ENCODE results near the gene SRSF11. TPM values are rescaled to one million over a fixed set of nuclear protein-coding genes. Genes with fewer than 3 reads are reported as not detected.

Gene SRSF11
- total and polyA plus RNA-seq, 2 of the 8 experiments (the other 6 are each of a cell fraction or from before 2014, with no cell fraction given), result 183 to 260 TPM

DNA sequence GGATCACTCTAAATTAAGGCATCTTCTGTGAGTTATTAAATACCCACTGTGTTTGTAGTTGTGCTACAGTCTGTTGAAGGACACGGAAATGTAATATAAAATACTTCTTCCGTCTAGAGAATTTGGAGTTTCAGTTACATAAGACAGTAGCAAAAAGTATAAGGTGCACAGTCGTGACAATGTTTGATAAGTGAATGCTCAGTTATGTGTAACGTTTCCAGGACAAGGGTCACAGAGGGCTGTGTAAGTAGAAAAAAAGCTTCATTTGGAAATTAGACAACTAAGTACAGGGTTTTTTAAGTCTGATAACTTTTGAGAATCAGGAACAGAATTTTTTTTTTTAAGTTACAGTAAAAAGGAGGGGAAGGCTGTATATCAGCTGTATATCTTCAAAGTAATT is 27.5 kb downstream of the SRSF11 start:
- no peak overlapping the region for H3K4me2 ChIP-seq (ENCODE audit: insufficient read depth in 1 of 2, low read depth in 2 of 2, low read length in 2 of 2)
- H4K8ac ChIP-seq (ENCODE audit: extremely low read depth, insufficient read depth, low read length), result no peak overlapping the region
- no peaks in the 10 kb centered on the region for H3K4me1 ChIP-seq (replicated peaks in 1 of 4; ENCODE audit: control insufficient read depth in 3 of 4, insufficient read depth in 4 of 4, low read length in 3 of 4)
- no peak overlapping the region for H2BK20ac ChIP-seq (ENCODE audit: low read length)
- H4K91ac ChIP-seq (replicated peaks; ENCODE audit: insufficient read length, low read length), result no peak overlapping the region
- H3K36me3 ChIP-seq (ENCODE audit: control insufficient read depth in 2 of 4, insufficient read depth in 4 of 4, low read length in 3 of 4), result peaks cover 25 to 90% (median 67%) of the 10 kb centered on the region in 4 experiments
- no peak overlapping the region for H2BK15ac ChIP-seq (ENCODE audit: low read length)
- no peak overlapping the region for H3K4me3 ChIP-seq (ENCODE audit: extremely low read depth in 1 of 4, insufficient read depth in 2 of 4, low read depth in 3 of 4, low read length in 4 of 4)
- no peaks in the 10 kb centered on the region for H3K9me3 ChIP-seq (ENCODE audit: insufficient read depth in 2 of 2, low read depth in 1 of 2, low read length in 1 of 2)
- WGBS, 2 experiments (ENCODE audit: extremely low coverage in 1 of 2, insufficient coverage in 1 of 2, insufficient read length in 1 of 2, insufficient replicate concordance in 2 of 2, low coverage in 1 of 2, low lambda C conversion rate in 2 of 2, missing lambda C conversion rate in 1 of 2), result 94% methylated on average over 4 of the region's 4 CpGs; no CpG with 5 or more reads in 1 of the 2 experiments
- H3K27me3 ChIP-seq (replicated peaks in 1 of 4; ENCODE audit: control insufficient read depth in 3 of 4, extremely low read depth in 1 of 4, insufficient read depth in 3 of 4, low read length in 3 of 4), result no peaks in the 10 kb centered on the region
- H3K56ac ChIP-seq (replicated peaks; ENCODE audit: insufficient read length, low read depth, low read length), result no peak overlapping the region
- H3K27ac ChIP-seq (ENCODE audit: low read depth, low read length), result no peak overlapping the region
- FAIRE-seq (no peak), DNase-seq (ENCODE audit: low read depth in 1 of 2, low spot score in 2 of 2) (no peak)
- H3K79me2 ChIP-seq (ENCODE audit: control insufficient read depth in 1 of 2, insufficient read depth in 2 of 2, low read length in 2 of 2), result no peaks in the 10 kb centered on the region
- no peaks in the 10 kb centered on the region for H3K23me2 ChIP-seq (ENCODE audit: low read depth, low read length)
- H3K9ac ChIP-seq (replicated peaks in 1 of 4; ENCODE audit: extremely low read depth in 1 of 4, low read depth in 3 of 4, low read length in 3 of 4), result no peak overlapping the region
- no peak overlapping the region for H3K14ac ChIP-seq (ENCODE audit: insufficient read length)
- no peaks in the 10 kb centered on the region for H3K79me1 ChIP-seq (ENCODE audit: low read depth, low read length)
- no peak overlapping the region for H2AFZ ChIP-seq (ENCODE audit: low read length)
- peaks cover 0 to 1% of the 10 kb centered on the region in 2 experiments for H4K20me1 ChIP-seq (replicated peaks in 1 of 2; ENCODE audit: control insufficient read depth in 1 of 2, insufficient read depth in 2 of 2, low read length in 2 of 2)
- no peak overlapping the region for H4K5ac ChIP-seq (ENCODE audit: insufficient read length, low read depth, low read length)
- CTCF ChIA-PET (ENCODE audit: partially characterized antibody), result no interaction called here
- no peak overlapping the region for H2AK5ac ChIP-seq (ENCODE audit: low read depth, low read length)
- no peak overlapping the region for H3K23ac ChIP-seq (ENCODE audit: insufficient read length)
- no peak overlapping the region for H3K18ac ChIP-seq (ENCODE audit: extremely low read depth, low read length)
- no peak overlapping the region for H2BK120ac ChIP-seq (replicated peaks; ENCODE audit: low read depth, low read length)
- H3K4ac ChIP-seq (replicated peaks; ENCODE audit: insufficient read length, low read depth, low read length), result no peak overlapping the region
- no peak overlapping the region for H2BK5ac ChIP-seq (ENCODE audit: low read depth, low read length)
- POLR2A ChIA-PET (ENCODE audit: partially characterized antibody), result interaction anchor here (1.1 to 1.5 kb wide), 3 partner anchors 10 to 21 kb away, joined by 3 to 6 read pairs (median 4); no protein-coding TSS in a partner anchor
- no peak overlapping the region for H2BK12ac ChIP-seq (ENCODE audit: low read depth, low read length)
- TF ChIP-seq TAF7 (optimal IDR thresholded peaks at IDR 0.05; ENCODE audit: borderline replicate concordance, low read depth, low read length) (no peak), CREB1 (IDR thresholded peaks at IDR 0.05) (no peak), SIRT6 (IDR thresholded peaks at IDR 0.05; ENCODE audit: low read length) (no peak), SP2 (IDR thresholded peaks at IDR 0.05; ENCODE audit: low read length) (no peak), E2F6 (IDR thresholded peaks at IDR 0.05) (no peak), USF2 (IDR thresholded peaks at IDR 0.05; ENCODE audit: low read length) (no peak), SP4 (IDR thresholded peaks at IDR 0.05; ENCODE audit: low read length) (no peak), POU5F1 (IDR thresholded peaks at IDR 0.05; ENCODE audit: low read depth, low read length) (no peak), TCF12 (IDR thresholded peaks at IDR 0.05; ENCODE audit: low read depth, low read length) (no peak), CBX8 (IDR thresholded peaks at IDR 0.05; ENCODE audit: borderline replicate concordance, low read depth, low read length) (no peak), EZH2 (IDR thresholded peaks at IDR 0.05; ENCODE audit: low read depth, low read length, severe bottlenecking) (no peak), RAD21 (IDR thresholded peaks at IDR 0.05 in 1 of 2, conservative IDR thresholded peaks at IDR 0.05 in 1 of 2; ENCODE audit: low read depth in 2 of 2, low read length in 2 of 2) (no peak), CHD1 (IDR thresholded peaks at IDR 0.05; ENCODE audit: low read depth, low read length) (no peak)
